ENCODE data around the gene EXOSC5.
"Not testable (repeated sequence)": the region's sequence is repeated elsewhere in the genome, so short reads cannot be mapped to it uniquely, and the experiment has no call there.

The EXOSC5 gene

GRCh38 chr19:41355035-41355434 is 42.1 kb downstream of the EXOSC5 start:
- DNase-seq (ENCODE audit: low read depth), result no peak
- H3K4me3 ChIP-seq (ENCODE audit: low read depth, low read length), result no peak overlapping the region

GRCh38 chr19:41354343-41354953 is 42.7 kb downstream of the EXOSC5 start:
- no peak for DNase-seq (ENCODE audit: low read depth)
- peak overlapping the region; percentile 96 for H3K4me3 ChIP-seq (ENCODE audit: low read depth, low read length)

DNA sequence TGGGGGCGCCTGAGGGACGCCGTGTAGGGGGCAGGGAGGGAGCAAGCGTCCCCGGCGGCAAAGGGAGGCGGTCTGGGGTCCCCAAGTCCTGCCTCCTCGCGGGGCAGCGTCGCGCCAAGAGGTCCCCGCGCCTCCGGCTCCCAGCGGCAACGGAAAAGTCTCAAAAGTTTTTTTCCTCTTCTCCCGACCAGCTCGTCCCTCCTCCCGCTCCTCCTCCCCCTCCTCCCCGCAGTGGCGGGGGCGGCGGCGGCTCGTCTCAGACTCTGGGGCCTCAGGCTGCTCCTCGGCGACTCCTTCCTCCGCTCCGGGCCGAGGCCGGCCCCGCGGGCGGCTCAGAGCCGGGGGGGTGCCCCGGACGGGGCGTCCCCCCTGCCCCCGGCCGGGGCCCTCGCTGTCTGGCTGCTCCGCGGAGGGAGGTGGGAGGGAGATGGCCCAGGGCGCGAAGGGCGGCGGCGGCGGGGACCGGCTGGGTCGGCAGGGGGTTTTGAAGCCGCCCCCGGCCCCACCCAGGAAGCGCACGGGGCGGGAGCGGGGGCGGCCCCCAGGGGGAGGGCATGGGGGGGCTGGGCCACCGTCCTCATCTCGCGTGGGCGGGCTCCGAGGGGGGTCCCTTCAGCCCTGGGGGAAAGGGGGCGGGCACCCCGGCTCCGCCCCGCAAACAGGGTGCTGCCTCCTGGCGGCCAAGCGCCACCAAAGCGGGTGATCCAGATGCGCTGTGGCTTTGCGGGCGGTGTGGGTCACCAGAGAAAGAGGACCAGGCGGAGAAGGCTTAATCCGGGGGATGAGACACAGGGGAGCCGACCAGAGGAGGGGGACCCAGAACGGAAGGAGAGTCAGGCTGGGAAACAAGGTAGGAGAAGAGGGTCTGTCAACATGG is 43.5 kb downstream of the EXOSC5 start, which contains the start of gene TGFB1:
TSS of gene TGFB1 (minus strand) at position 457 of the 877 bp plus-strand sequence. CDS start 878 bp downstream, outside the sequence.
- peak within 1 kb of the TSS; percentile 96 for H3K4me3 ChIP-seq (ENCODE audit: low read depth, low read length)
- peak; percentile 54 for DNase-seq (ENCODE audit: low read depth)

DNA sequence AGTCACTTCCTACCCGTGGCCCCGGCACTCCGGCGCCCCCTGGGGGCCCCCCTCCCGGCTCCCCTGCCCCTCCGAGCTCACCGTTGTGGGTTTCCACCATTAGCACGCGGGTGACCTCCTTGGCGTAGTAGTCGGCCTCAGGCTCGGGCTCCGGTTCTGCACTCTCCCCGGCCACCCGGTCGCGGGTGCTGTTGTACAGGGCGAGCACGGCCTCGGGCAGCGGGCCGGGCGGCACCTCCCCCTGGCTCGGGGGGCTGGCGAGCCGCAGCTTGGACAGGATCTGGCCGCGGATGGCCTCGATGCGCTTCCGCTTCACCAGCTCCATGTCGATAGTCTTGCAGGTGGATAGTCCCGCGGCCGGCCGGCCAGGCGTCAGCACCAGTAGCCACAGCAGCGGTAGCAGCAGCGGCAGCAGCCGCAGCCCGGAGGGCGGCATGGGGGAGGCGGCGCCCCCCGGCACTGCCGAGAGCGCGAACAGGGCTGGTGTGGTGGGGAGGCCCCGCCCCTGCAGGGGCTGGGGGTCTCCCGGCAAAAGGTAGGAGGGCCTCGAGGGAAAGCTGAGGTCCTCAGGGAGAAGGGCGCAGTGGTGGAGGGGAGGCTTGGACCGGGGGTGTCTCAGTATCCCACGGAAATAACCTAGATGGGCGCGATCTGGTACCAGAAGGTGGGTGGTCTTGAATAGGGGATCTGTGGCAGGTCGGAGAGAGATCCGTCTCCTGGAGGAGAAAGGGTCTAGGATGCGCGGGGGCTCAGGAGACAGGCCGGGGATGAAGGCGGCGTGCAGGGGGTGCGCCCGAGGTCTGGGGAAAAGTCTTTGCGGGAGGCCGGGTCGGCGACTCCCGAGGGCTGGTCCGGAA is 44.3 kb downstream of the EXOSC5 start:
- peak overlapping the region; percentile 96 for H3K4me3 ChIP-seq (ENCODE audit: low read depth, low read length)
- DNase-seq (ENCODE audit: low read depth), result no peak

DNA sequence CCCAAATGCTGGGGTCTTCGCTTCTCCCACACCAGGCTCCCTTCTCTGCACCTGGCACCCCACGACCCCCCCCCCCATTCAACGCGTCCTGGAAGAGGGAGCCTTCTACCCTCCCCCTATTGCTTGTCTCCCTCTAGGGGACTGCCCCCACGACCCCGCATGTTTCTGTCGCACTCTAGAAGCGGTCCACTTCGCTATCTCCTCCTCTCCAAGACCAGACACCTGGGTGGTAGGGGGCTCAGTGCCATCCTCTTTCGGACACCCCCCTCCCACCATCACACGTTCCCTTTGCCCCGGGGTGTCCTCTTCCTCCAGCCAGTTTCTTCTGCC is 44.9 kb downstream of the EXOSC5 start:
- H3K4me3 ChIP-seq (ENCODE audit: low read depth, low read length), result peak overlapping the region; percentile 96

GRCh38 chr19:41351339-41352245 is 45.6 kb downstream of the EXOSC5 start:
- H3K4me3 ChIP-seq (ENCODE audit: low read depth, low read length), result peak overlapping the region; percentile 96

More for the DNA sequence above, 44.9 kb downstream of the EXOSC5 start:
- no peak for DNase-seq (ENCODE audit: low read depth)

GRCh38 chr19:41350735-41351338 is 46.3 kb downstream of the EXOSC5 start:
- DNase-seq (ENCODE audit: low read depth), result no peak
- H3K4me3 ChIP-seq (ENCODE audit: low read depth, low read length), result peak overlapping the region; percentile 96

More at GRCh38 chr19:41351339-41352245, 45.6 kb downstream of the EXOSC5 start:
- DNase-seq (ENCODE audit: low read depth), result no peak

GRCh38 chr19:41346916-41347315 is 50.2 kb downstream of the EXOSC5 start:
- not testable (repeated sequence) for H3K4me3 ChIP-seq (ENCODE audit: low read depth, low read length); DNase-seq (ENCODE audit: low read depth)

GRCh38 chr19:41344162-41344561 is 53.0 kb downstream of the EXOSC5 start:
- H3K4me3 ChIP-seq (ENCODE audit: low read depth, low read length), result no peak overlapping the region
- no peak for DNase-seq (ENCODE audit: low read depth)

- no peak overlapping the region for H3K4me3 ChIP-seq (ENCODE audit: low read depth, low read length)
- no peak for DNase-seq (ENCODE audit: low read depth)
These were observed 55.3 kb downstream of the EXOSC5 start for GRCh38 chr19:41341669-41342490.

- no peak for DNase-seq (ENCODE audit: low read depth)
- no peak overlapping the region for H3K4me3 ChIP-seq (ENCODE audit: low read depth, low read length)
These were observed 57.2 kb downstream of the EXOSC5 start for GRCh38 chr19:41339936-41340335.

Measured in skeletal muscle cell (primary cell).